ENCODE data around the gene PDK1. TPM values are rescaled to one million over a fixed set of nuclear protein-coding genes. Genes with fewer than 3 reads are reported as not detected.

PDK1 gene
- polyA plus RNA-seq, 2 of the 4 experiments (the other 2 are of a cell fraction) = 1.2 to 12.9 TPM

- TF ChIP-seq MAFK (IDR thresholded peaks at IDR 0.05; ENCODE audit: partially characterized antibody) = no peak
Observed at GRCh38 chr2:172624996-172625395, 69.1 kb downstream of the PDK1 start (continued).

- no peak overlapping the region for H3K27ac ChIP-seq
- H3K4me2 ChIP-seq = no peak overlapping the region
- DNase-seq (ENCODE audit: low read depth in 1 of 2, low spot score in 1 of 2) = no peak
- no peaks in the 10 kb centered on the region for H3K9me3 ChIP-seq
- 93% methylated on average over 1 of the region's 1 CpG for WGBS (ENCODE audit: missing lambda C conversion rate)
- ChIA-PET POLR2A (no interaction called here), CTCF (interaction anchor here (0.8 to 1.5 kb wide), 3 partner anchors 14 to 84 kb away, joined by 3 to 5 read pairs (median 4); no protein-coding TSS in a partner anchor)
- H3K4me3 ChIP-seq = no peak overlapping the region
- ATAC-seq = no peak
- no peak for TF ChIP-seq HEYL (CRISPR knock-in tag; IDR thresholded peaks at IDR 0.05)
- no peak for TF ChIP-seq CBX8 (IDR thresholded peaks at IDR 0.05)
- no peak for TF ChIP-seq HOXA7 (CRISPR knock-in tag; IDR thresholded peaks at IDR 0.05)
- TF ChIP-seq SREBF2 (IDR thresholded peaks at IDR 0.05) = no peak
- TF ChIP-seq KDM5A (IDR thresholded peaks at IDR 0.05) = no peak
- TF ChIP-seq ZFP36 (IDR thresholded peaks at IDR 0.05; ENCODE audit: borderline replicate concordance, partially characterized antibody) = no peak
- no peak for TF ChIP-seq ZSCAN20 (CRISPR knock-in tag; IDR thresholded peaks at IDR 0.05)
- no peak for TF ChIP-seq MYC (IDR thresholded peaks at IDR 0.05; ENCODE audit: borderline replicate concordance, low read length)
- no peak for TF ChIP-seq BCL3 (IDR thresholded peaks at IDR 0.05)
- TF ChIP-seq FOSB (CRISPR knock-in tag; IDR thresholded peaks at IDR 0.05) = no peak
- TF ChIP-seq PBX3 (IDR thresholded peaks at IDR 0.05) = no peak
- no peak for TF ChIP-seq TP53 (CRISPR knock-in tag; IDR thresholded peaks at IDR 0.05)
- no peak for TF ChIP-seq HES2 (IDR thresholded peaks at IDR 0.05)
- TF ChIP-seq ESRRA (IDR thresholded peaks at IDR 0.05; ENCODE audit: borderline replicate concordance, low read length) = no peak
- TF ChIP-seq MAFK (IDR thresholded peaks at IDR 0.05; ENCODE audit: partially characterized antibody) = no peak
- TF ChIP-seq CEBPB (IDR thresholded peaks at IDR 0.05) = no peak
- no peak for TF ChIP-seq POLR2AphosphoS2 (conservative IDR thresholded peaks at IDR 0.05; ENCODE audit: low read length)
- no peak for TF ChIP-seq CBX2 (IDR thresholded peaks at IDR 0.05; ENCODE audit: borderline replicate concordance, low read depth)
- no peak for TF ChIP-seq CTCF (IDR thresholded peaks at IDR 0.05)
- no peaks in the 10 kb centered on the region for H3K4me1 ChIP-seq
- FAIRE-seq = no peak
Observed at GRCh38 chr2:172627181-172627580, 71.3 kb downstream of the PDK1 start.

- DNase-seq (ENCODE audit: low read depth in 1 of 2, low spot score in 1 of 2) (no peak), ATAC-seq (no peak), FAIRE-seq (no peak)
- H3K27ac ChIP-seq = no peak overlapping the region
- 86% methylated on average over 4 of the region's 4 CpGs for WGBS (ENCODE audit: missing lambda C conversion rate)
- CTCF ChIA-PET = interaction anchor here (0.8 to 1.4 kb wide), 2 partner anchors 34 to 83 kb away, joined by 3 to 4 read pairs; no protein-coding TSS in a partner anchor
- H3K4me2 ChIP-seq = no peak overlapping the region
- H3K4me1 ChIP-seq = no peaks in the 10 kb centered on the region
- H3K9me3 ChIP-seq = no peaks in the 10 kb centered on the region
- POLR2A ChIA-PET = no interaction called here
- no peak for TF ChIP-seq HES2 (IDR thresholded peaks at IDR 0.05)
- TF ChIP-seq FOSL2 (IDR thresholded peaks at IDR 0.05) = no peak
- TF ChIP-seq FOSL2 (CRISPR knock-in tag; IDR thresholded peaks at IDR 0.05) = no peak
- TF ChIP-seq EHF (CRISPR knock-in tag; IDR thresholded peaks at IDR 0.05) = no peak
- TF ChIP-seq EHMT2 (IDR thresholded peaks at IDR 0.05; ENCODE audit: low read depth) = no peak
- no peak for TF ChIP-seq CHD2 (IDR thresholded peaks at IDR 0.05; ENCODE audit: low read length, partially characterized antibody)
- TF ChIP-seq EP300 (IDR thresholded peaks at IDR 0.05) = no peak
- no peak for TF ChIP-seq PHF8 (IDR thresholded peaks at IDR 0.05; ENCODE audit: borderline replicate concordance, low read depth)
- no peak for TF ChIP-seq ZFP36 (IDR thresholded peaks at IDR 0.05; ENCODE audit: borderline replicate concordance, partially characterized antibody)
- no peak for TF ChIP-seq HEYL (CRISPR knock-in tag; IDR thresholded peaks at IDR 0.05)
- no peak overlapping the region for H3K4me3 ChIP-seq
Observed at GRCh38 chr2:172628085-172628484, 72.2 kb downstream of the PDK1 start.

Measured in A549 (cell line).